ENCODE data around the gene LYZL2.
A peak's percentile ranks its signal among the peaks of the same experiment; 100 is the strongest.
"Not testable (repeated sequence)": the region's sequence is repeated elsewhere in the genome, so short reads cannot be mapped to it uniquely, and the experiment has no call there.

Gene LYZL2

DNA sequence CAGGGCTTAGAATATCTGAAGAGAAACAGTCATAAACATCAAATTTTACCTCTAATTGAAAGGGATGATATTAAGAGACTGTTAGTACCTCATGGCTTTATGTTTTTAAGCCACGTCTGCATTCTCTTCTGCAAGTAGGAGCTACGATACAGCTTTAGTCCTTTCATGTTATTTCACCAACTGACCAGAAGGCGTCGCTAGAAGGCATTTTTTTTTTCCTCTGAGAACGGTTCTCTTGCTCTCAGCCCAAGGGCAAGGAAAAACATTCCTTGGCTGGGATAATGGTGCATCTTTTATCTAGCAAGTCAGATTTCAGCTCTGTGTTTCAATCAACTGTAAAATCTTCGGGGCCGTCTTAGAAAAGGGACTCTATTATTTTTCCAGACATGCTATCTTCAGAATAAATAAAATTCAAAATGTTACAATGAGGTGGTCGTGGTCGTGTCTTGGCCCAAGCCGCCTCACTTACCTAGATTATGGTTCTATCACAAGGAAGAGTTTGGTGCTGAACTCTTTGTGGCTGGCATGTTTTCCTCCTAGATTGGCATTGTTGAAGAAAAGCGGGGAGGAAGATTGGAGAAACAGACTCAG is 41.6 kb upstream of the LYZL2 start:
- Histone ChIP-seq H3K27me3 (no peaks in the 10 kb centered on the region), H3K4me1 (ENCODE audit: control insufficient read depth in 1 of 2, insufficient read depth in 1 of 2, low read depth in 1 of 2, low read length in 1 of 2) (no peaks in the 10 kb centered on the region), H3K4me3 (ENCODE audit: low read depth in 1 of 2, low read length in 1 of 2) (no peak overlapping the region), H3K36me3 (no peaks in the 10 kb centered on the region), H3K9me3 (no peaks in the 10 kb centered on the region), H3K27ac (no peak overlapping the region)
- TF ChIP-seq, protein P1, sequence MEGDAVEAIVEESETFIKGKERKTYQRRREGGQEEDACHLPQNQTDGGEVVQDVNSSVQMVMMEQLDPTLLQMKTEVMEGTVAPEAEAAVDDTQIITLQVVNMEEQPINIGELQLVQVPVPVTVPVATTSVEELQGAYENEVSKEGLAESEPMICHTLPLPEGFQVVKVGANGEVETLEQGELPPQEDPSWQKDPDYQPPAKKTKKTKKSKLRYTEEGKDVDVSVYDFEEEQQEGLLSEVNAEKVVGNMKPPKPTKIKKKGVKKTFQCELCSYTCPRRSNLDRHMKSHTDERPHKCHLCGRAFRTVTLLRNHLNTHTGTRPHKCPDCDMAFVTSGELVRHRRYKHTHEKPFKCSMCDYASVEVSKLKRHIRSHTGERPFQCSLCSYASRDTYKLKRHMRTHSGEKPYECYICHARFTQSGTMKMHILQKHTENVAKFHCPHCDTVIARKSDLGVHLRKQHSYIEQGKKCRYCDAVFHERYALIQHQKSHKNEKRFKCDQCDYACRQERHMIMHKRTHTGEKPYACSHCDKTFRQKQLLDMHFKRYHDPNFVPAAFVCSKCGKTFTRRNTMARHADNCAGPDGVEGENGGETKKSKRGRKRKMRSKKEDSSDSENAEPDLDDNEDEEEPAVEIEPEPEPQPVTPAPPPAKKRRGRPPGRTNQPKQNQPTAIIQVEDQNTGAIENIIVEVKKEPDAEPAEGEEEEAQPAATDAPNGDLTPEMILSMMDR (IDR thresholded peaks at IDR 0.05), result peak; percentile 61

DNA sequence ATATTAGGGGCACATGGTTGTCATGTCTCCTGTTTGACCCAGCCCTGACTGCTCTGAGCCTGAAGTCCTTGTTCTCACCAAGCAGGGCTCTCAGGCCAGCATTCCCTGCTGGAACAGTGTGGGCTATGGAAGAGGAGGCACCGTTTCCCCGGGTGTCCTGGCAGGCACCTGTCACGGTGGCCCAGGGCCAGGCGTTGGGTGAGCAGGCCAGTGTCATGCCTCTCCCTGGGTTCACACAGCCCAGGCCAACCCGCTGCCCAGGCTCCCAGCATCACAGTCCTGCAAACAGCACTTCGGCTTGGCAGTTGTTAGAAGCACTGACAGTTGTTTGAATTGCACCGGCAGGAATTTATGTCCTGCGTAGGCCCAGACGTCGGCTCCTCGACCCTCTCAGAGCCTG is 38.4 kb upstream of the LYZL2 start:
- not testable (repeated sequence) for H3K27ac ChIP-seq; H3K4me1 ChIP-seq (ENCODE audit: control insufficient read depth in 1 of 2, insufficient read depth in 1 of 2, low read depth in 1 of 2, low read length in 1 of 2); H3K4me3 ChIP-seq (ENCODE audit: low read depth in 1 of 2, low read length in 1 of 2); H3K9me3 ChIP-seq; H3K27me3 ChIP-seq; H3K36me3 ChIP-seq

DNA sequence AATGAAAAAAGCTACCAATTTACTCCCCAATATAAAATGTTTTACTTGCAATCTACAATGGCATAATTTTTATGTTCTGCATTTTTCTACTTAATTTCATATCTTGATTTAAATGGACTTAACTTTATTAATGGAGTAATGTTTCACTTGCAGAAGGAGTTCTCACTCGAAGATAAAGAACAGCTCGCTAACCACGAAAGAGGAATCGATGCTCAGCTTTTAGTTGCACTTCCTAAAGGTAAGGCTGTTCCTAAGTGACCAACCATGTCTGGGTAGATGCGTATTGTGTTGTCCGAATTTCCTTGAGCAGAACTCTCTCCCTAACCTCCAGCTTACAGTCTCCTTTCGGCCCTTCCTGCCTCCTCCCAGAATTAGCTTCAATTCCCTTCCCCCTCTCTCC is 33.9 kb upstream of the LYZL2 start:
- peaks cover 20% of the 10 kb centered on the region for H3K27me3 ChIP-seq
- H3K9me3 ChIP-seq; H3K36me3 ChIP-seq; H3K4me3 ChIP-seq (ENCODE audit: low read depth in 1 of 2, low read length in 1 of 2); H3K4me1 ChIP-seq (ENCODE audit: control insufficient read depth in 1 of 2, insufficient read depth in 1 of 2, low read depth in 1 of 2, low read length in 1 of 2); H3K27ac ChIP-seq: not testable (repeated sequence)

DNA sequence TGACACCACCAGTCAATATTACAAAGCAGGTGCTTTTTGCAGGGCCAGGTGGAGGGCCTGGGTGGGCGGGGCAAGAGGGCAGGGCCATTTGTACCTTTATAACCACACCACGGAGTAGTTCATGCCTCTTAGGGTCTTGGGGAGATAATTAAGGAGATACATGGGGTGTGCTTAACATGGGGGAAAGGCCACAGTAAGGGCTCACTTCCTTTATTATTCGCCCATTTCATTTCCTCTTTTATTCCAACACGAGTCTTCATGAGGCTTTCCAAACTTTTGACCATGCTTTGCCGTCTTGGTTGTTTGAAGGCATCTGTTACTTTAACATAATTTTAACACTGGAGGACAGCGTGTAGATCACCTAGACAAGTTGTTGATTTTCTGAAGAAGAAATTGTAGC is 33.3 kb upstream of the LYZL2 start:
- Histone ChIP-seq H3K9me3 (no peaks in the 10 kb centered on the region), H3K27ac (no peak overlapping the region), H3K27me3 (peaks cover 24% of the 10 kb centered on the region), H3K36me3 (no peaks in the 10 kb centered on the region), H3K4me1 (ENCODE audit: control insufficient read depth in 1 of 2, insufficient read depth in 1 of 2, low read depth in 1 of 2, low read length in 1 of 2) (no peaks in the 10 kb centered on the region), H3K4me3 (ENCODE audit: low read depth in 1 of 2, low read length in 1 of 2) (no peak overlapping the region)
- TF ChIP-seq, protein P1 (IDR thresholded peaks at IDR 0.05), result no peak

DNA sequence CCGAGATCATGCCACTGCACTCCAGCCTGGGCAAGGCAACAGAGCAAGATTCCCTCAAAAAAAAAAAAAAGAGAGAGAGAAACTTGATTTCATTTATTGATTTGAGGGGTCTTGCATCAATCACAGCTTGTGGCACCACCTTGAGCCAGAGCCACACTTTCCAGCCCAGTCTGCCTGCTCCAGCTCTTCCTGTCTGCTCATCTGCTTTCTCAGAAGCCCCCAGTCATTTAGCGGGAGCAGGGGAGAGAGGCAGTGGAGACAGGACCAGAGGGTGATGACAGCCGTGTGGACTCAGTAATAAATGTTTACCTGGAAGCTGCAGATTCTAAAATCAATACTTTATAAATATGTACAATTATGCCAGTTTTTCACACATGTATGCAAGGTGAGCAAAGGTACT is 30.8 kb upstream of the LYZL2 start:
- not testable (repeated sequence) for H3K36me3 ChIP-seq

DNA sequence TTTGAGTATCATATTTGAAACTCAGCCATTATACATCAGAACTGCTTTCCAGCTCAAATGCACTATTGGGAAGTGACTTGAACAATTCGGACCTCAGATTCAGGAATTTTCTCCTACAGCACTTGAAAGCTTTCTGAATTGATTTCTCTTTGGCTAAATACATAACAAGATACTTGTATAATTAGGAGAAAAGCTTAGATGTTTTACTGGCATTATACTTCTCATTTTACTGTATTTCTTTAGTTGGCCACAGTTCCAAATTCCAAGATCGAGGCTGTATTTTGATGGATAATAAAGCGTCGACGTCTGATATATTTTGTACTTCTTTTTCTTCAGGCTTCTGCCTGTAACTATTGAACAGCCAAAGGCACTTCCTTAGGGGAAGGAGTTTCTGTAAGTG is 26.7 kb upstream of the LYZL2 start:
- no peaks in the 10 kb centered on the region for H3K36me3 ChIP-seq
- peaks cover 82% of the 10 kb centered on the region for H3K27me3 ChIP-seq
- TF ChIP-seq, protein P1 (IDR thresholded peaks at IDR 0.05), result no peak
- H3K27ac ChIP-seq, result no peak overlapping the region
- no peak overlapping the region for H3K4me3 ChIP-seq (ENCODE audit: low read depth in 1 of 2, low read length in 1 of 2)
- no peaks in the 10 kb centered on the region for H3K9me3 ChIP-seq
- H3K4me1 ChIP-seq (ENCODE audit: control insufficient read depth in 1 of 2, insufficient read depth in 1 of 2, low read depth in 1 of 2, low read length in 1 of 2), result no peaks in the 10 kb centered on the region

More for the DNA sequence above, 30.8 kb upstream of the LYZL2 start:
- H3K9me3 ChIP-seq; H3K4me1 ChIP-seq (ENCODE audit: control insufficient read depth in 1 of 2, insufficient read depth in 1 of 2, low read depth in 1 of 2, low read length in 1 of 2); H3K27ac ChIP-seq; H3K4me3 ChIP-seq (ENCODE audit: low read depth in 1 of 2, low read length in 1 of 2): not testable (repeated sequence)
- H3K27me3 ChIP-seq, result peaks cover 49% of the 10 kb centered on the region

DNA sequence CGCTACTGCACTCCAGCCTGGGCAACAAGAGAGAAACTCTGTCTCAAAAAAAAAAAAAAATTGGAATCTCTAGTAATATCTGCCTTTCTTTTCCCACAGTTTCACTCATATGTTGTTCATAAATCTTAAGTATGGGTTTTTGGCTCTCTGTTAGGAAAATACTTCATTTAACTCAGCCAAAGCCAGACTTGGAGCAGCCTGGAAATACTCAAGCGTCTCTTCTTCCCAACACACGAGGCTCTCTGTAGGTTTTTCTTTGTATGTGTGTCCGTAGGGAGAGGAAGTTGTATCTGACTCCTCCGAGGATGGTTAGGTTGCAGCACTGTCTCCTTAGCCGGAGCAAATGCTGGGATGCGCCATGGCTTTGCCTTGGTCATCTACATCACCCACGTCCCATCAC is 25.4 kb upstream of the LYZL2 start:
- H3K36me3 ChIP-seq; H3K4me1 ChIP-seq (ENCODE audit: control insufficient read depth in 1 of 2, insufficient read depth in 1 of 2, low read depth in 1 of 2, low read length in 1 of 2); H3K27ac ChIP-seq; H3K4me3 ChIP-seq (ENCODE audit: low read depth in 1 of 2, low read length in 1 of 2); H3K9me3 ChIP-seq: not testable (repeated sequence)
- H3K27me3 ChIP-seq, result peaks cover 76% of the 10 kb centered on the region

DNA sequence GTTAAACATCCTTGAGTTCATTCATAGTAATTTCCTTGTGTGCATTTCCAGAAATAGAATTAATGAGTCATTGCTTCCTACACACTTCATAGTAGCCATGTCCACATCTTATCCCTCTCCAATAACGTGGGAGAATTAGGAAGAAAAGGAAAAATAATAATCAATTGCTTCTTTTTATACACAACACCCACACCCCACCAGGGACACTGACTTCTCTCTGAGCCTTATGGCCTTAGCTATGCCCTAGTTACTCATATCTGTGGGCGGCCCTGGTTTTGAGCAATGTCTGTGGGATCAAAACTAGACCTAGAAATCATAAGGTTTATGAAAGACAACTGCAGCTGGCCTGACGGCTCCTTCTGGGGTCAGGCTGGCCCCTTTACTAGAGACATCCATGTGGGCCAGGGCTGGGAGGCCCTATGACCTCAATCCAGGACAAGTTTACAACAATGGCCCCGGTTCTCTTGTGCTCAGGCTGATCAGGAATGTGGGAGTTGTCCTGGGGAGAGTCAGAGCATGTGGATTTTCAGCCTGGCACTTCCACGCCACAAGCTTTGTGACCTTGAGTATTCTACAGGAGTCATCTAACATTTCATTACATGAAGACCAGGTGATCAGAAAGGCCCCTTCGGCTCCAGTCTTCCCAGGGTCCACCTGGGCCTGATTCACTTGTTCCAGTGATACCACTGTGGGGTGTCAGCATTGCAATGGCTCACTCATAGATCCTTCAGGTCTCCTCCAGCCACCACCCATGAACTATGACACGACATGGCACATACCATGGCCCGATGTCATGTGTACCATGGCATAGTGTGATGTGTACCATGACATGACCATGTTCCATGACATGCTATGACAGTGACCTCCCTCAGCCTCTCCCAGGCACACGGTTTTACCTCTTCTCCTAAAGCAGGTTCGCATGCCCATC is 22.2 kb upstream of the LYZL2 start:
- not testable (repeated sequence) for H3K9me3 ChIP-seq; H3K4me1 ChIP-seq (ENCODE audit: control insufficient read depth in 1 of 2, insufficient read depth in 1 of 2, low read depth in 1 of 2, low read length in 1 of 2); H3K27ac ChIP-seq; H3K4me3 ChIP-seq (ENCODE audit: low read depth in 1 of 2, low read length in 1 of 2); H3K36me3 ChIP-seq
- H3K27me3 ChIP-seq, result peaks cover 53% of the 10 kb centered on the region
